Stimulated activated CD4-positive, alpha-beta T cell treated with anti-CD3 and anti-CD28 coated beads, Interleukin-4, amount 100 ng/mL, for 1 hour (primary cell): Measurements from ENCODE around the gene SLC38A10.

Experiments used
- DNase-seq: peaks from one replicate; pipeline ENCODE4 v3.0.0-alpha.2; 2020

SLC38A10 gene

GRCh38 chr17:81295031-81295675 is at the start of gene SLC38A10:
TSS of gene SLC38A10 (minus strand) at chr17:81295307. CDS start at chr17:81294921, 386 bp downstream.
- peak; percentile 92 for DNase-seq

- DNase-seq, result no peak
Measured at GRCh38 chr17:81342269-81343070, 47.4 kb upstream of the SLC38A10 start.

GRCh38 chr17:81341516-81342268 is 46.6 kb upstream of the SLC38A10 start:
- DNase-seq, result no peak

- DNase-seq, result no peak
Measured at GRCh38 chr17:81340607-81341515, 45.8 kb upstream of the SLC38A10 start.

- DNase-seq, result no peak
Measured at GRCh38 chr17:81339534-81340296, 44.6 kb upstream of the SLC38A10 start.

GRCh38 chr17:81339191-81339533 is 44.1 kb upstream of the SLC38A10 start:
- DNase-seq, result no peak

GRCh38 chr17:81338274-81339190 is 43.4 kb upstream of the SLC38A10 start:
- no peak for DNase-seq

- DNase-seq, result no peak
Measured at GRCh38 chr17:81337476-81337879, 42.4 kb upstream of the SLC38A10 start.

GRCh38 chr17:81336930-81337325 is 41.8 kb upstream of the SLC38A10 start:
- DNase-seq, result no peak

GRCh38 chr17:81336296-81336929 is 41.3 kb upstream of the SLC38A10 start:
- no peak for DNase-seq

GRCh38 chr17:81335773-81336157 is 40.7 kb upstream of the SLC38A10 start:
- DNase-seq, result no peak

GRCh38 chr17:81334987-81335772 is 40.1 kb upstream of the SLC38A10 start:
- DNase-seq, result no peak

- DNase-seq, result no peak
Measured at GRCh38 chr17:81334391-81334901, 39.3 kb upstream of the SLC38A10 start.

- DNase-seq, result no peak
Measured at GRCh38 chr17:81333616-81334368, 38.7 kb upstream of the SLC38A10 start.

- no peak for DNase-seq
Measured at GRCh38 chr17:81332914-81333528, 37.9 kb upstream of the SLC38A10 start.

- DNase-seq, result no peak
Measured at GRCh38 chr17:81332118-81332834, 37.2 kb upstream of the SLC38A10 start.

- no peak for DNase-seq
Measured at GRCh38 chr17:81331527-81332043, 36.5 kb upstream of the SLC38A10 start.
